Stimulated activated CD4-positive, alpha-beta T cell treated with anti-CD3 and anti-CD28 coated beads, Interleukin-1b, Interleukin-23, amount 100 ng/mL, for 4 hours (primary cell): ENCODE data around the gene INPP4A.

Experiments
- DNase-seq, 2 donors: peaks; one replicate each; pipeline ENCODE4 v3.0.0-alpha.2; 2020; ENCODE audit warnings: low read depth in 2 of 2

Gene INPP4A

GRCh38 chr2:98540536-98540935 lies 95.9 kb downstream of the INPP4A start:
- DNase-seq, result no peak

DNA sequence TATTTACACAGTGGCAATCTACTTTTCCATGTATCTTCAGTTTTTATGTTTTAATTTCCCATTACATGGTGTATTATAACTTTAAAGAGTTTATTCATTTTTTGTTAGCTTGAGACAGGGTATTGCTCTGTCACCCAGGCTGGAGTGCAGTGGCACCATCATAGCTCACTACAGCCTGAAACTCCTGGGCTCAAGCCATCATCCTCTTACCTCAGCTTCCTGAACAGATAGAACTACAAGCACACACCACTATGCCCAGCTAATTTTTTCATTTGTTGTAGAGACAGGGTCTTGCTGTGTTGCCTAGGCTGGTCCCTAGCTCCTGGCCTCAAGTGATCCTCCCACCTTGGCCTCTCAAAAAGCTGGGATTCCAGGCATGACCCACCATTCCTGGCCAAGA lies 96.8 kb downstream of the INPP4A start:
- no peak for DNase-seq

- no peak for DNase-seq
These were observed 97.2 kb downstream of the INPP4A start for GRCh38 chr2:98541906-98542305.

DNA sequence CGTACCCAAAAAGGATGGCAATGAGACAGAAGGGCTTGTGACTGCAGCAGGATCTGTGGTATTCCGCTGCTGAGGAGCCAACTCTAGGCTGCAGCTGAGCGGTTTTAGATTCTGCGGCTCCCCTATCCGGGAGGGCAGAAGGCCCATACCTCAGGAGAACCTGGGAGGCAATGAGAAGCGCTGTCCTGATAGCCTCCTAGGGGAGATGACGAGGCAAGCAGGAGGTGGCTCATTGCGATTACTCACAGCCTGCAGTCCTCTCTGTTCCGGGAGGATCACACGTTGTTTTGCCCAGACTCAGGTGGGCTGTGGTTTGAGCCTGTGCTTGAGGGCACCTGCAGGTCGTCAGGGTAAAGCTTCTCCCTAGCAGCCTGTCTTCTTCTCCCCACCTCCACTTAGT lies 98.6 kb downstream of the INPP4A start:
- no peak for DNase-seq

- DNase-seq, result no peak
These were observed 99.2 kb downstream of the INPP4A start for GRCh38 chr2:98543842-98544241.

- DNase-seq, result no peak
These were observed 100.9 kb downstream of the INPP4A start for GRCh38 chr2:98545591-98545990.

DNA sequence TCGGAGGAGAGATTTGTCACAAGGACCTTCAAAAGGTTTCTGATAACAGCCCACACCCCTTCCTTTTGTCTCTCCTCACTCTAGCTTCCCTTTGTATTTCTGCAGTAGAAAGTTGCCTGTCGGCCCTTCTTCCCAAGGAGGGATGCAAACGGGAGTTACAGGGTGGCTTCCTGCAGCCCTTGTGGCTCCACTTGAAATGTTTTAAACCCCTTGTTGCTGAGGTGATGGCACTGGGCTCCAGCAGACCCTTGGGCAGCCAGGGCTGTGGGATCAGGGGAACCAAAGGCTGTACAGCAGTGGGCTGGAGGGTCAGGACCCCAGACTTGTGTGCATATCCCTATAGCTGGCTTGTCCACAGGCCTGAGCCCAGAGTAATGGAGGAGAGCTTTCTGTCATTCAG lies 101.5 kb downstream of the INPP4A start:
- DNase-seq, result no peak

DNA sequence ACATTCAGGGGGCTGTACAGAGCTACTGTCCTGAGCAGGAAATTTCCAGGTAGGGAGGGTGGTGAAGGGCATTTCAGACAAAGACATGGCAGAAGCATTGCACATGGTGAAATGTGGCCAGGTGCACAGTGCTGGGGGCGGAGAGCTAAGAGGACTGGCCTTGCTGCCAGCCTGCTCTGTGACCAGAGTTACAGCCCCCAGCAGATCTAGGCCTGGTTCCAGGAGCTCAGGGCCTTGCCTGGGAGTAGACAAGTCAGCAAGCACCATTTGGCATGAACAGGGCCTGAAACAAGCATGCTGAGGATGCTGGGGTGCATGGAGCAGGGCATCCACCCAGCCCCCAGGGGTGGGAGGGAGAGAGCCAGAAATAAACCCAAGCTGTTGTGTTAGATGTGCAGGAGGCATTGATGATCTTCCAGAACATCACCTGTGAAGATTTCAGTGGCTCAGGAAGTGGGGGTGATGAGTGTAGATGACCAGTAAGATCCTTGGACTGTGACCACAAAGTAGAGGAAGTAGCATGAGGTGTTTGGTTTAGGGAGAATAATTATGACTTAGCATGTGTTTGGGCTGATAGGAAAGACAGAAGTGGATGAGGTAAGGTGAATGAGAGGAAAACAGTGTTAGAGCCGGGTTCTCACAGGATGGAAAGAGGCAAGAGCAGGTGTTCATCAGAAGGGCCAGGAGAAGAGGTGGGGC lies 102.6 kb downstream of the INPP4A start:
- DNase-seq, result no peak

DNA sequence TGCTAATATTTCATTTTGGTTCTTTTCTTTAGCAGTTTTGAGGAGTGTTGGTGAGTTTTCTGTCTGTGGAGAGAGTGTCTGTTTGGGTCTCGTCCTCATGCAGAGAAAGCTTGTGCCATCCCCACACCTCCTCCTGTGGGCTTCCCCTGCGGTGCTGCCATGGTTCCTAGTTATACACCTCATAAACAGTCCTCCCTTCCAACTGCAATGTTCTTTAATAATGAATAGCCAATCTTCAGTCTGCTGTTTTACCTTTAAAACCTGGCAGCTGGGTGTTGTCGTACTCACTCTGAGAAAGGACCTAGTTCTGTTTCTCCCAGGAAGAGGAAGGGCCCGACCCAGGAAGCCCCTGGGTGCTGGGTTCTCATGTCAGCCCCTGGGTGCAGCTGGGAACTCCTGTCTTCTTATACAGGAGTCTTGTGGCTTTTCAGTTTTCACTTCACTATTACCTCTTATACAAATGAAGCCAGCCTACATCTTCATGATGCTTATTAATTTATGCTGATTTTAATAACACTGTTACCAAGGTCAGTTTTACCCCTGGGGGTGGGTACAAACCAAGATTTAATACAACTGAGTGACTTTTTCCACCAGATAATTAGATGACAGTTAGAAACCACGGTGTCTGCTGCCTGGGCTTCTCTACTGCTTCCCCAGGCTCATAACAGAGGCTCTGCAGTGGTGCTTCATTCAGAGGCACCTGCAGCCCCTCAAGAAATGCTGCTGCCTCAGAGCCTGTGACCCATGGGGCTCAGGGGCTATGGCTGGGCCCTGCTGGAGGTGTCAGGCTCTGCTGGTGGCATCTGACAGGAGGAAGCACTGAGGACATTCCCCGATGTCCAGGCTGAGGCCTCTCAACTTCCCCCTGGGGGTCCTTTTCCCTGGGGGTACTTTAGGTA lies 104.5 kb downstream of the INPP4A start:
- DNase-seq, result no peak

GRCh38 chr2:98550165-98550564 lies 105.5 kb downstream of the INPP4A start:
- no peak for DNase-seq

DNA sequence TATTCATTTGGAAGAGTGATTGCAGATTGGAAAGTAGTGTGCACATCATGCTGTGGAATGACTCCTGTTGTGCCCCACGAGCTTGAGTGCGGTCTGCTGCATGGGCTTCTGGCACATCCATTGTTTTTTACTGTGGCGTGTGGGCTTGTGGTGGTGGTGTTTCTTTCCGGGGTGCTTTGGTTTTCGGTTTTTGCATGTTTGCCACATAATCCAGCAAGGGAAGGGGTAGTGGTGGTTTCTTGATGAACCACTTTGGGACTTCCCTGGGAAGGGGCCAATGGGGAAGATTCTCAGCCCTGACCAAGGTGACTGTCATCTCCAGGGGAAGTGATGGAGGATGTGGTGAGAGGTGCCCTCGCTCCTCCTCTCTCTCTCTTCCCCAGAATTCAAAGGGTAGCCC lies 106.7 kb downstream of the INPP4A start:
- DNase-seq, result no peak

- no peak for DNase-seq
These were observed 108.0 kb downstream of the INPP4A start for GRCh38 chr2:98552499-98553179.

GRCh38 chr2:98554116-98554861 lies 109.6 kb downstream of the INPP4A start:
- DNase-seq, result no peak

- DNase-seq, result no peak
These were observed 111.0 kb downstream of the INPP4A start for GRCh38 chr2:98555696-98556095.

DNA sequence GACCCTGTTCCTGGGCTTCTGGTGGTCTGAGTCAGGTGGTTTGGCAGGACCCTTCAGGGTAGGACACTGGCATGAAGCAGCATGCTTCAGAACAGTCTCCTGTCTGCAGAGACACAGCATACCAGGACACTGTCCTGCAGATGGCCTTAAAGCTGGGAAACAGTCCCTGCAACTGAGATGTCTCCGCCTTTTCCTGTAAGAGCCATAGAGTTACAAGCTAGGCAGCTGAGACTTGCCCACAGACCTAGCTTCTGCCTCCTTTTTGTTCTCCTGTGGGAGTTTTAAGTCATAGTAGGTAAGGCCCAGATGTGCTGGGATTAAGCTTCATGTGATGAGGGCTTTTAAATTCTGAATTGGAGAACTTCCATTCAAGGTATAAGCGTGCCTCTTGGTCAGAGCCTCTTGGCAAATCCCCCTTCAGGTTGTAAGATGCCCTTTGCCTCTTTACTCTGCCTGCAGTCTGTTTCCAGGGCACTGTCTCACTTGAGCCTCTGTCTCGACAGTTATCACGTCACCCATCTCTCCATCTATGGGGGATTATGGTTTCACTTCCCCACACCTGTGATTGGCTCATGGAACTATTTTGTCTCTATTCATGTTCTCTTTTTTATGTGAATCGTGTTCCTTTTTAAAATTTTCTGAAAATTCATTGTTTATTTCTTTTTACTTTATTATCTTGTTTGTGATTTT lies 111.8 kb downstream of the INPP4A start:
- no peak for DNase-seq

GRCh38 chr2:98558852-98559530 lies 114.3 kb downstream of the INPP4A start:
- DNase-seq, result no peak

GRCh38 chr2:98559581-98559980 lies 114.9 kb downstream of the INPP4A start:
- DNase-seq, result no peak

- DNase-seq, result no peak
These were observed 115.7 kb downstream of the INPP4A start for GRCh38 chr2:98560256-98560771.

DNA sequence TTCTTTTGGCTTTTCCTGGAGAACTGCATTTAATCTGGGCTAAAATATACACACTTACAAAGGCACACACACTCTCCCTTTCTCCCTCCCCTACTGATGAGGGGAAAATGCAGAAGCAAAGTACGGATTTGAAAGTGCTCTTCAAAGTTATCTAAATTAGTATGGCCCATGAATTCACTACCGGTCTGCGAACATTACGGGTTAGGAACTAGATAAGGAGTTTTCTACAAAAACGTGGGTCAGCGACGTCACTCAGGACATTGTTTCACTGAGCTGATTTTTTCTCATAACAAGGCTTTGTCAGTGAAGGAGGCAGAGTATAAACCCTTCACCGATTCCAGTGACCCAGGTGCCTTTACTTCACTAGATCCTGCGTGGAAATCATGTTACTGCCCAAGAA lies 116.4 kb downstream of the INPP4A start:
- DNase-seq, result no peak

GRCh38 chr2:98561902-98562695 lies 117.4 kb downstream of the INPP4A start:
- no peak for DNase-seq
